GM19452 (cell line): ENCODE data around the gene SCO2.

Experiments
- ATAC-seq: cut with Tn5 transposase; IDR thresholded peaks from one replicate; pipeline ENCODE4 v1.9.1; 2021; ENCODE audit not compliant: unreplicated experiment

SCO2 gene

GRCh38 chr22:50482107-50483074 is 43.0 kb downstream of the SCO2 start:
- no peak for ATAC-seq

GRCh38 chr22:50481440-50482106 is 43.8 kb downstream of the SCO2 start, which contains the start of gene ADM2:
TSS of gene ADM2 (plus strand) at chr22:50481543. CDS start at chr22:50481848, 305 bp downstream.
- no peak for ATAC-seq

GRCh38 chr22:50481045-50481439 is 44.4 kb downstream of the SCO2 start:
- no peak for ATAC-seq

GRCh38 chr22:50479721-50480120 is 45.7 kb downstream of the SCO2 start:
- ATAC-seq: no peak

GRCh38 chr22:50477923-50478322 is 47.5 kb downstream of the SCO2 start:
- ATAC-seq: no peak

GRCh38 chr22:50476868-50477267 is 48.5 kb downstream of the SCO2 start:
- ATAC-seq: no peak

- ATAC-seq: no peak
These were observed 49.8 kb downstream of the SCO2 start for GRCh38 chr22:50475652-50476002.

- ATAC-seq: peak; percentile 67
These were observed 50.4 kb downstream of the SCO2 start, which contains the start of gene SBF1 for GRCh38 chr22:50474710-50475651. TSS of gene SBF1 (minus strand) at chr22:50475035. CDS start at chr22:50474840, 195 bp downstream.

- ATAC-seq: no peak
These were observed 51.3 kb downstream of the SCO2 start for GRCh38 chr22:50473855-50474671.
